ENCODE measurements around the gene LEFTY1.

- TF ChIP-seq POLR2A (IDR thresholded peaks at IDR 0.05) (no peak), CTCF (IDR thresholded peaks at IDR 0.05) (no peak), POLR2AphosphoS5 (IDR thresholded peaks at IDR 0.05) (no peak), EP300 (IDR thresholded peaks at IDR 0.05) (no peak)
Measured at GRCh38 chr1:225857256-225857655, 31.7 kb downstream of the LEFTY1 start.

Data from gastroesophageal sphincter (tissue), 3 donors.